ENCODE data around the gene MYO3B.
"Not testable (repeated sequence)": the region's sequence is repeated elsewhere in the genome, so short reads cannot be mapped to it uniquely, and the experiment has no call there.

Gene MYO3B

DNA sequence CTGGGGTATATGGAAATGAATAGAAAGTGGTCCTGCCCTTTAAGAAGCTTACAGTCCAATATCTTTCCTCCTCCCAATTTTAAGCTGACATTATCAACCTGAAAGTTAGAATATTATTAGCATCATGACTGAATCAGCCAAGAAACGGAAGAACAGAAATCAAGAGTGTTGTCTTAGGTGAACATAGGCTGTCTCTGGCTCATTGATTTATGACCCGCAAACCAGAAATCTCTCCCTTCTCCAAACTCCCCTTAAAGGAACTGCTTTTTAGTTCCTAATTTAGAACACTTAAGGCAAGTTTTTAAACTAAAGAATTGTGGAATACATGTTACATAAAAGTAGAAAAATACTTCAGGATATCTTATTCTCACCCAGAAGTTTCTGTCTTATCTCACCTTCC lies 62.7 kb downstream of the MYO3B start:
- no peak for DNase-seq

DNA sequence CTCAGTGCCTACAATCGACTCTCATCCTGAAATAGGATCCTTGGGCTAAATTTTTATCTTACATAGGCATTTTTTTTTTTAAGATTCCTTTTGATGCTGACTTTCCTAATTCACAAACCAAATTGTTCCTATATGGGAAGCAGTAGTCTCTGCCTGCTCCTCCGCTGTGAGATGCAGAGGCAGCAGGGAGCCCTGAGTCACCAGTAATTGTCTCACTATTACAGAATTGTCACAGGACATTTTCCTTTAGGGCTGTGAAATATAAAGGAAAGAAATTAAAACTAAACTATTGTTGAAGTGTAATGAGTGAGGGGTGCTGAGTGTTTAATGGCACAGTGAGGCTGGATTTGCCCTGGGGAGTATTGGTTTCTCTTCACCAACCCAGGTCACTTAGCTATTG lies 63.8 kb downstream of the MYO3B start:
- DNase-seq = no peak

DNA sequence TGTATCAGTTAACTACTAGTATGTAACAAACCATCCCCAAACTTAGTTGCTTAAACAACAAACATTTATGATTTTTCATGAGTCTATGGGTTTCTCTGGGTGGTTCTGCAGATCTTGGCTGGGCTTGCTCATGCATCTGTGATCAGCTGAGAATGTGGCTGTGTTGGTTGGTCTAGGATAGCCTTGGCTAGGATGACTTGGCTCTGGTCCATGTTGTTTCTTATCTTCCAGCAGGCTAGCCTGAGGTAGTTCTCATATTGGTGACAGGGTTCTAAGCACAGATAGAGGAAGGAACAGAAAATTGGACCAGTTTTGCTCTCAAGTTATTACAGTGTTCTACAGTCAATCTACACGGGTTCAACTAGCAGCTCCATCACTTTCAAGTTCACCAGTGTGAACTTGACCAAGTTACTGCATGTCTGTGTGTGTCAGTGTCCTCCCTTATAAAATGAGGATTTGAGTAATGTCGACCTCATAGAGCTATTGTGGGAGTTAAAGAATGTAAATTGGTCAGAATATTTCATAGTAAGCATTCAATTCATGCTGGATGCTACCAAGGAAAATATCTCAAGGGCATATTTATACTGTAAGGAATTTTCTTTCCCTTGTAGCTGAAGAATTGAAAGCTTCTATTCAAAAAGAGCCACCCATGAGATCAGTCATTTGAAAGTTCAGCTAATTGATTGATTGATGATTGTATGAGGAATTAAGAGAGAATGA lies 65.3 kb downstream of the MYO3B start:
- no peak for DNase-seq

- no peak for DNase-seq
Measured at GRCh38 chr2:170243898-170244297, 66.0 kb downstream of the MYO3B start.

DNA sequence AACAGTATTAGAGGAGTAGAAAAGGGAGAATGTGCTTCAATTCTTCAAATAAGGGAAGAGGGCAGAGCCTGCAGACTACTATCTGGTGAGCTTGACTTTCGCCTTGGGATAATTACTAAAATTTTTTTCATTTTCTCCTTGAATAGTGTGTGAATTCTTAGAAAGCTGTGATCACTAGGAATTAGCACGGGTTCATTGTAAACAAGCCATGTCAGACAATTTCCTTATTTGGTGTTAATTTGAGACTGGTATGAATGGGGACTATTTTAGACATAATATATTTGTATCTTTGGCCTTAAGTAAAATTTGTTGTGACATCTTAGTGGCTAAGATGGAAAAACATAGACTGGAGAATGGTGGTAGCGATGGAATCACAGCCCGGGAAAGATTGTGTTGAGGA lies 66.6 kb downstream of the MYO3B start:
- DNase-seq = no peak

DNA sequence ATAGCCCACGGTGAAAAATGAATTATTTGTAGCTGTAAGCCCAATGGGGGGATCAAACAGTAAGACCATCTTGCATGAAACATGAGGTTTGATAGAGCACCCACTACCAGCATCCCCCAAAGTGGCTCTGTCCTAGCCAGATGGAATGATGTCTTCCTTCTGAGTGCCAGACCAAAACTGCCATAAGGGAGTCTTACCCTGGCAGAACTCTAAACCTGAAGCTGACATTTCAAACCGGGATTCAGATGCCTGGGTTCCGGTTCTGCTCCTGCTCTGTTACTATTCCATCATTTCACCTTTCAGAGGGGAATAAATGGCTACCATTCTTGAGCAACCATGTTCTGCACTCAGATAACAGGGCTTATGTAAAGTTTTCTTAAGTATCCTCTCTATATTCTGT lies 67.4 kb downstream of the MYO3B start:
- DNase-seq = no peak

DNA sequence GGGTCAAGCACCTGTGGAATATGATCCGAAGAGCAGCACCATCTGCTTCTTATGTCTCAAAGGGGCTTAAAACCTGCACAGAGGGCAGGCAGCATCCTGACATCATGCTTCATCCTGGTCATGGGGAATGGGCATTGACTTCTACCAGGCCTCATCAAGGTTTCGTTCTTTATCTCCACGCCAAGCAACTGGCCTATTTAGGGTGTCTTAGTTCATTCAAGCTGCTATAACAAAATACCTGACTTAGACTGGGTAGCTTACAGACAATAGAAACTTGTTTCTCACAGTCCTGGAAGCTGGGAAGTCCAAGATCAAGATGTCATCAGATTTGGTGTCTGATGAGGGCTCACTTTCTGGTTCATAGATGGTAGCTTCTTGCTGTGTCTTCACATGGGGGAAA lies 69.4 kb downstream of the MYO3B start:
- no peak for DNase-seq

- no peak for DNase-seq
Measured at GRCh38 chr2:170247882-170248393, 70.0 kb downstream of the MYO3B start.

GRCh38 chr2:170248574-170249393 lies 70.8 kb downstream of the MYO3B start:
- no peak for DNase-seq

- DNase-seq = no peak
Measured at GRCh38 chr2:170249761-170250160, 71.8 kb downstream of the MYO3B start.

- DNase-seq = no peak
Measured at GRCh38 chr2:170250584-170250983, 72.6 kb downstream of the MYO3B start.

- no peak for DNase-seq
Measured at GRCh38 chr2:170252414-170252813, 74.5 kb downstream of the MYO3B start.

- no peak for DNase-seq
Measured at GRCh38 chr2:170253721-170254230, 75.8 kb downstream of the MYO3B start.

DNA sequence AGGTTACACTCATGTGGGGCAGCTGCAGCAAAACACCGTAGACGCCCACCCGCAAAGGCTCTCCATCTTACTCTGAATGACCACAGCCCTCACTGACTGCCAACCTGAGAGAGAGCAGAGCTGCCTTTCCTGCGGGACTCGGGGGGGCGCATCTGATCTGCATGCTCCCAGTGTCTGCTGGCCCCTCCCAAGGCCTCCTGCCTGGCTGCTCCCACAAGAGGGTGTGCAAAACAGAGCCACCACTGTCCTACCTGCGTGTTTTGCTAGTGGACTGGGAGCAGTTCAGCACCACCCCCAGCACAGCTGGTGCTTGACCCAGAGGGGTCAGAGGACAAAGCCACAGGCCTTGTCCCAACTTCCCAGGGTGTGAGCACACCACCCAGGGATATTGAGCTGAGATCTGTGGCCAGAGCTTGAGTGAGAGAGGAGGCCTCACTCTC lies 76.4 kb downstream of the MYO3B start:
- no peak for DNase-seq

- no peak for DNase-seq
Measured at GRCh38 chr2:170255137-170255536, 77.2 kb downstream of the MYO3B start.

DNA sequence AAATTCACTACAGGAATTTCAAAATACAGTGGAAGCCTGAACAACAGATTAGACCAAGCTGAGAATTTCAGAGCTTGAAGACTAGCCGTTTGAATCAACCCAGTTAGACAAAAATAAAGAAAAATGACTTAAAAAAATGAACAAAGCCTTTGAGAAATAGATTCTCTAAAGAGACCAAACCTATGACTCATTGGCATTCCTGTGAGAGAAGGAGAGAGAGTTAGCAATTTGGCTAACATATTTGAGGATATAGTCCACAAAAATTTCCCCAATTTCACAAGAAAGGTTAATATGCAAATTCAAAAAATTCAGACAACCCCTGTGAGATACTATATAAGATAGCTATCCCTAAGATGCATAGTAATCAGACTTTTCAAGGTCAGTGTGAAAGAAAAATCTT lies 78.0 kb downstream of the MYO3B start:
- DNase-seq = no peak

DNA sequence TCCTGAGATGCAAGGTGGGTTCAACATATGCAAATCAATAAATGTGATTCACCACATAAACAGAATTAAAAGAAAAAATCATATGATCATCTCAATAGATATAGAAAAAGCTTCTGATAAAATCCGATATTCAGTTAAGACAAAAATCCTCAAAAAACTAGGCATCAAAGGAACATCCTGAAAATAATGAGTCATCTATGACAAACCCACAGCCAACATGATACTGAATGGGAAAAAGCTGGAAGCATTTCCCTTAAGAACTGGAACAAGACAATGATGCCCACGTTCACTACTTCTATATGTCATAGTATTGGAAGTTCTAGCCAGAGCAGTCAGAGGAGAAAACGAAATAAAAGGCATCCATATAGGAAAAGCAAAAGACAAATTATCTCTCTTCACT lies 80.4 kb downstream of the MYO3B start:
- no peak for DNase-seq

GRCh38 chr2:170260188-170260587 lies 82.2 kb downstream of the MYO3B start:
- DNase-seq = no peak

DNA sequence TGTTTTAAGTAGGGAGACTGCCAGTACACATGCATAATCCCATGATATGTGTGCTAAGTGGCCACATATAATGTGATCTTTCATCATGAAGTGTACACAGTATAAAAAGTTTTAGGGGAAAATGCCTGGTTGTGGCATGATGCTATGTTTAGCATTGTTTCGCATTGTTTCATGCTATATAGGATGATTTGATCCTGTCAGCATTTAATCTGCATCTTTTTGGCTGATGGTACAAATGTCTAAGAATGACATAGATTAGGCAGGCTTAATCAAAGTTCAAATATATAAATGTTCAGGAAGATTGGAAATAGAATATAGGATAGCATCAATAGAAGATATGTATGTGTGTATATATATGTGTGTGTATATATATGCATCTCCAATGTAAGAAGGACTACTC lies 83.6 kb downstream of the MYO3B start:
- no peak for DNase-seq

DNA sequence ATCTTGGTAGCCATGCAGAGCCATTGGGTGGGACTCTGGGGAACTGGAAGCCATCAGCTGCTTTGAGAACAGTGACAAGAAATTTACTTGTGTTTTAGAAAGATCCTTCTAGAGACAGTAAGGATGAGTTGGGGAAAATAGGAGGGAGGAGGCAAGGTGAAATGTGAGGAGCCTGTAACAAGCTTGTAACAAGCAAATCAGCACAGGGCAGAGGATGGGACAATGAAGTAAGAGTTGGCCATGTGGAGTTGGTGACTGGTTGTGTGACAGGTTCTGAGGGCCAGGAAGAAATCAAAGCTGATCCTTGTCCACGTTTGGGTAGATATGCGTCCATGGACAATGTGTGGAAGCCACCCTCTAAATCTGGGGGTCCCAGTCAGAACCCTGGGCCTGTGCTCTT lies 84.4 kb downstream of the MYO3B start:
- DNase-seq = no peak

GRCh38 chr2:170262806-170263205 lies 84.9 kb downstream of the MYO3B start:
- DNase-seq = no peak

DNA sequence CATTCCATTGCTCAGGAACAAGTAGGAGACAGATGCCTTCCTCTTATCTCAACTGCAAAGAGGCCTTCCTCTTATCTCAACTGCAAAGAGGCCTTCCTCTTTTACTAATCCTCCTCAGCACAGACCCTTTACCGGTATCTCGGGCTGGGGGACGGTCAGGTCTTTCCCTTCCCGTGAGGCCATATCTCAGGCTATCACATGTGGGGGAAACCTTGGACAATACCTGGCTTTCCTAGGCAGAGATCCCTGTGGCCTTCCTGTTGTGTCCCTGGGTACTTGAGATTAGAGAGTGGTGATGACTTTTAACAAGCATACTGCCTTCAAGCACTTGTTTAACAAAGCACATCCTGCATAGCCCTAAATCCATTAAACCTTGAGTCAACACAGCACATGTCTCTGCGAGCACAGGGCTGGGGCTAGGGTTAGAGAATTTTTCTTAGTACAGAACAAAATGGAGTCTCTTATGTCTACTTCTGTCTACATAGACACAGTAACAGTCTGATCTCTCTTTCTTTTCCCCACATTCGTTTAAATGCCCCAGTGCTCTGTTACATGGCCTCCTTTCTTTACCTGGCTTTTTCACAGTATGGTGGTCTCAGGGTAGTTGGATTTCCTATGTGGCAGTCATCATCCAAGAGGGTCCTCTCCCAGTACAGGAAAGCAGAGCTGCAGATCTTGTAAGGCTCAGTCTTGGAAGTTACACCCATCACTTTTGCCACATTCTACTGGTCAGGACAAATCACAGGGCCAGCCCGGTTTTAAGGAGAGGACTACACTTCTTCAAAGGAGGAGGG lies 86.0 kb downstream of the MYO3B start:
- DNase-seq = not testable (repeated sequence)

GRCh38 chr2:170264522-170264860 lies 86.5 kb downstream of the MYO3B start:
- no peak for DNase-seq

All from activated gamma-delta T cell treated with Interleukin-2 at 50 U/mL for 16 hours (primary cell).